Fibroblast of peridontal ligament (primary cell): ENCODE data around the gene ORM2.
"Not testable (repeated sequence)": the region's sequence is repeated elsewhere in the genome, so short reads cannot be mapped to it uniquely, and the experiment has no call there.

ENCODE experiments used
- DNase-seq: peaks from one replicate; pipeline ENCODE4 v3.0.0-alpha.2; 2010; ENCODE audit errors: extremely low read depth

Gene ORM2

GRCh38 chr9:114331229-114332195 is 1.8 kb downstream of the ORM2 start:
- not testable (repeated sequence) for DNase-seq

- DNase-seq, result not testable (repeated sequence)
Observed at GRCh38 chr9:114332474-114333040, 2.9 kb downstream of the ORM2 start.

GRCh38 chr9:114333718-114334117 is 4.0 kb downstream of the ORM2 start:
- DNase-seq, result not testable (repeated sequence)

- DNase-seq, result no peak
Observed at GRCh38 chr9:114334490-114334889, 4.8 kb downstream of the ORM2 start.

- DNase-seq, result no peak
Observed at GRCh38 chr9:114335745-114336144, 6.1 kb downstream of the ORM2 start.

DNA sequence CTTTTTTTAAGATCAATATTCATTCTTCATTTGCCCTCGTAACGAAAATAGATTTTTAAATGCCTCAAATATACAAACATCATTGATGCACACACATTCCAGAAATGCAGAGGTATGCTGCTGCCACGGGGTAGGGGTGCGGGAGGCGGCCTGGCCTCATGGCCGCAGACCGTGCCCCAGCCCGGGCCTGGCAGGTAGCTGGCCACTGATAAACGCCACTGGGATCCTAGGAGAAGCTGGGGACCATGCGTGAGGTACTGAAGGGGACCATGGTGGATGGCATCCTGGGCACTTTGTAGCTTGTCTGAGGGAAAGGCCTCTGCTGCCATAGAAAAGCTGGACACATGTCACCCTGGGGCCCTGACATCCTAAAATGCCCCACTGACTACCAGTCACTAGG is 6.5 kb downstream of the ORM2 start:
- no peak for DNase-seq

- DNase-seq, result no peak
Observed at GRCh38 chr9:114336699-114337395, 7.2 kb downstream of the ORM2 start.

DNA sequence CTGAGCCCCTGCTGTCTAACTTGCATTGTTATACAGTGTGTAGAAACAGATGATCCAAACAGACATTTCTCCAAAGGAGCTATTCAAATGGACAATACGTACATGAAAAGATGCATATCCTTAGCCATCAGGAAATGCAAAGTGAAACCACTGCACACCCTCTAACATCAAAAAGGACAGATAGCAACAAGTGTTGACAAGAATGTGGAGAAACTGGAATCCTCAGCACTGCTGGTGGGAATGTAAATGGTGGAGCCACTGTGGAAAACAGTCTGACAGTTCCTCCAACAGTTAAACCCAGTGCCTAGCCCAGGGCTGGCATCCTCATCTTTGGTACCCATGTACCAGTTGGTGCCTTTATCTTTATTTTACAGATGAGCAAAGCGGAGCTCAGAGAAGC is 8.5 kb downstream of the ORM2 start:
- no peak for DNase-seq

- peak; percentile 40 for DNase-seq
Observed at GRCh38 chr9:114339130-114339908, 9.7 kb downstream of the ORM2 start.

DNA sequence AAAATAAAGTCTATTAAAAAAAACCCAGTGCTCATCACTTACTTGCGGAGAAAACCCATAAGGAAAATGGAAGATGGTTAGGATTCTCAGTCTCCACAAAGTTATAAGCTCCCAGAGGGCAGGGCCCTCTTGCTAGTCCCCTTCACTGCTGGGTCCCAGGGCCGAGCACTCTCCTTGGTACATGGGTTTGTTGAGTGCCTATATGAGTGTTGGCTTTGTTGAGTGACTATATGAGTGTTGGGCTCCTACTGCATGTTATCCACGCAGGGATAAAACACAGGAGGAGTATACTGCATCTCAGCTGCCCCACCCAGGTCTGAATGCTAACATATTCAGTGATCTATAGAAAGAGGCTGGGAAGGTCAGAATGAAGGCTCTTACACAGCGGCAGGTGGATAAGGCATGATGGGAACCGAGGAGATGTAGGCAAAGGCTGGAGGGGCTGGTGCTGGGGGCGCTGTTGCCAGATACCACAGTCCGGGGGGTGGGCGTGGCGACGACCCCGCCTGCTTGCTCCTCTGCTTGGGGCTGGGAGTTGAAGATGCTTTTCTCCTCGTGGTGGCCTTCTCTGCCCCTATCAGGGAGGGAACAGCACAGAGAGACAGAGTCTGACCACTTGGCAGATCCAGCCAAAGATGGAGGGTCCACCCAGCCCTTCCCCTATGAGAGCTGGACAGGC is 11.6 kb downstream of the ORM2 start:
- DNase-seq, result no peak

- no peak for DNase-seq
Observed at GRCh38 chr9:114341991-114342390, 12.3 kb downstream of the ORM2 start.

DNA sequence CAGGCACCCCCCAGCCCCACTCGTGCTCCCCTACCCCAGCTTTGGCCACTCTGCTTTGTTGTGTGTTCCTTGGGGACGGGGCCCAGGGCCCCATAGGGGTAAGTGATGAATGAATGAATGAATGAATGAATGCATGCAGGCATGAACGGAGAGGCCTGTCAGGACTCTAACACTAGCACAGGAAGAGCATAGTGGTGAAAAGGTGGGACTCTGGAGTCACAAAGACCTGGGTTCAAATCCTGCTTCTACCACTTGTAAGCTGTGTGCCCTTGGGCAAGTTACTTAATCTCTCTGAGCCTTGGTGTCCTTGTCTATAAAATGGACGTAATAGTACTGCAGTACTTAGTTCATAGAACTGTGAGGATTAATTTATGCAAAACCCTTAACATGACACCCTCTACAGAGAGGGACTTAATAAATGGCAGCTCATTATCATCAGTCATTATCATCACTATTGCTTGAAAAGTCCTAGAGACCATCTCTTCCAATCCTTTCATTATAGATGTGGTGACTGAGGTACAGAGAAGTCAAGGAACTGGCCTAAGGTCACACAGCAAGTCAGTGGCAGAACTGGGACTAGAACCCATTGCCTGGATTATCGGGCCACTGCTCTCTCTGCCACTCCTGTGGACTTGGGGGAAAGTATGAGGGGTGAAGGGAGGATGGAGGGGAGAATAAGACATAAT is 13.2 kb downstream of the ORM2 start:
- DNase-seq, result no peak

DNA sequence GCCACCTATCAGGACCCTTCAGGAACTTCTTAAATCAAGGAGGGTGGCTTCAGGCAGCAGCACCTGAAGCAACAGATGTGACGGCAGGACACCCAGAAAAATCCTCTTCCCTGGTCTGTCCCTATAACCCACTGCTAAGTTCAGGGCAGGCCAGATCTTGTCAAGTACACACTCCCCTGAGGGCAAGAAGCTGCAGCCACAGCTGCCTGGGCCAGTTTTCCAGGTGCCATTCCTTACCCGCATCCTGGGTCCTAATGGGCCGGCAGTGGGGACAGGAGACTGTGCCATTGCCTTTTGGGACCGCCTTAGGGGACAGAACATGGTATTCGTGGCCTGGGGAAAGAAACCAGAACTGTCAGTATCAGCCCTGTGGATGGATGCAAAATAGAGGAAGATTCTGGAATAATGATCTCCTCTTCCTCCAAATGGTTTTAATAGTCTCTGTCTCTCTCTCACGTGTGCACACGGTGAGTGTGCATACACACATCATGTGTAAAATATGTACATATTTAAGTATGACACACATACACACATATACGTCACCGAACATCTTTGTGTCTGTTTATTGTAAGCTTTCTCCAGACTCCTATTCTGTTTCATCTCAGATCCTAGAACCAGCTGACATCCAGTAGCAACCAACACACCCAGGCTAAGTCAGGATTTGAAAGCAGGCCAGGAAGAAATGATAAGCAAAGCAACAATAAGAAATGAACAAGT is 14.0 kb downstream of the ORM2 start:
- DNase-seq, result peak; percentile 32

- no peak for DNase-seq
Observed at GRCh38 chr9:114344188-114344566, 14.5 kb downstream of the ORM2 start.

- DNase-seq, result no peak
Observed at GRCh38 chr9:114344692-114345091, 15.0 kb downstream of the ORM2 start.

DNA sequence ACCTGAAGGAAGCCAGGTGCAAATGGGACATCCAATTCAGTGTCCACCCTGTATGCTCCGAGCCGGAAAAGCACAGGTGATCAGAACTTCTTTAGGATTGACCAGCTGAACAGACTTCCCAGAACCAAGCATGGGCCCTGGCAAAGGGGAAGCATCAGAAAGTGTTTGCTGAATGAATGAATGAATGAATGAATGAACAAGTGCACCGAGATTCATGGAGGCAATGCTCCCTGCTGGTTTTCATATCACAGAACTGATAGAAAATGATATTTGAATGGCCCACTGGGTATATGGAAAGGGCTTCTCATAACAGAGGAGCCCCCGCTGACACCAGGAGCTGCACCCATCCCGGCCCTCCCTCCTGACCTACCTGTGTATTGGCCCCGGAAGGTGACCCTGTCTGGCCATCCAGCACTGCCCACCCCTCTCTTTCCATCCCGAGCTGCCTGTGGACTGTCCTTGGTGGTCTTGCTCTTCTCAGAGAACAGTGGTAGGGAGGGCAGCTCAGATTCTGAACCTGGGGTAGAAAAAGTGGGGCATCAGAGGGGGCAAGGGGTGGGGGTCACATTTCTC is 15.9 kb downstream of the ORM2 start:
- no peak for DNase-seq

DNA sequence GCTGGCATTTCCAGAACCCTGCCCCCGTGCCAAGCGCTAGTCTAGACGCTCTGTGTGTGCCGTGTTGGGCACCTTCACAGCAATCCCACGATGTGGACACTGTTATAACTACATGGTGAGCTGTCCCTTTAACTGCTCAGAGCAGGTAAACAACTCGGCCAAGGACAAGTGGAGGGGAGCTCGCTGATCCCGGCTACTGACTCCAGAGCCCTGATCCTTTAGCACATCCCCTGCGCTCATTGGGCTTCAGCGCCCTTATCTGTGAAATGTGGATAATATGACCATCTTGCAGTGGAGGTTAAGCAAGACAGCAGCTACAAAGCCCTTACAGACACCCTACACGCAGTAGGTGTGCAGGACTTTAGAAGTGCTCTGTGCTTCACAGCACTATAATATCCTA is 16.5 kb downstream of the ORM2 start:
- no peak for DNase-seq

DNA sequence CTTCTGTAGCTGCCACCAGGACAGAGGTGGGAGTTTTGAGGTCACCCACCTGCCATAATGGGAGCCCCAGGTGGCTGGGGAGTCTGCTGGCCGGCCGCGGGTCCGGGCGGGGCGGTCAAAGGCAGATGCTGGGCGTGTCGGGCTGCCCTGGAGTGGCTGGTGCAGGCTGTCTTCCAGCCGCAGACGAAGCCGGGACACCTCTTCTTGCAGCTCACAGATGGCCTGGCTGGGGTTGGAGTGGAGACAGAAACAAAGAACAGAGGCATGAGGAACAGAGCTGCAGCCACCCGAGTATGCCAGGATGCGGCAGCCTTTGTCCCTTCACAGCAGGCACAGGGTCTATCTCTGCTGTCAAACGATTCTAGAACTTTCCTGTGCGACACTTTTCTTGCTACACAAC is 18.0 kb downstream of the ORM2 start:
- DNase-seq, result no peak

DNA sequence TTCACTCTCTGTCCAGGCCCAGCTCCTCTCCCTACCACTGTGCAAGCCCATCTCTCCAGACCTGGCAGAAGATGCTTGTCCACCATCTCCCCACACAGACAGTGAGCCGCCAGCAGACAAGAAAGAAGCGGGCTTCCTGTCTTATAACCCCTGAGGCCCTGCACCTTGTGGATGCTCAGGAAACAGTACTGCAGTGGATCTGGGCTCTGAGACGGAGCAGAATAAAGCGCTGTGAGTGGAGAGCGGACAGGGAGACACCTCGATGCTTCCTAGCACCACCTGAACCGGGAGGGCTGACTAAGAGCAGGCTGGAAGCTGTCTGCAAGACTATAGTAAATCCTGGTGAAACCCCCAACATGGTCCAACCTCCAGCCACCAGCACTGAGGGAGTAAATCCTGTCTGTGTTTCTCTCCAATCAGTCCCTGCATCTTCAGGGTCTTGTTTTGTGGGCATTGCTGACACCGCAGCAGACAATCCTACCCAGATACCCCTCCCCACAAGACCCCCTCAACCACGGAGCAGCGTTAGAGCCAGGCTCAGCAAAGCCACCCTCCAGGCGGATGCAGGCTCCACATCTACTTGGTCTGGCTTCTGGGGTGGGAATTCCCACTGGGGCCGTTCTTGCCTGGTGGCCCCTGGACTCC is 18.7 kb downstream of the ORM2 start:
- no peak for DNase-seq
